ENCODE data around the gene DENND1C.

DENND1C gene

GRCh38 chr19:6418562-6418932, 63.0 kb downstream of the DENND1C start:
- DNase-seq: no peak

GRCh38 chr19:6417713-6418561, 63.6 kb downstream of the DENND1C start:
- DNase-seq: no peak

Measured in suppressor macrophage treated with lipopolysaccharide for 4 hours (primary cell).